Ectodermal cell (in vitro differentiated cells): ENCODE results near the gene SPRED3.

Experiments used
- H3K27ac ChIP-seq: 2 replicates; pipeline ENCODE4 v1.7.0; 2013; ENCODE audit warnings: mild to moderate bottlenecking, low read depth, low read length; ENCODE audit not compliant: insufficient read depth, poor library complexity, severe bottlenecking
- H3K27me3 ChIP-seq: 2 replicates; pipeline ENCODE4 v1.7.0; 2013; ENCODE audit warnings: mild to moderate bottlenecking, low read length; ENCODE audit not compliant: insufficient read depth, control insufficient read depth, poor library complexity, severe bottlenecking
- H3K36me3 ChIP-seq: one replicate; pipeline ENCODE4 v1.7.0; 2013; ENCODE audit warnings: low read length; ENCODE audit not compliant: control insufficient read depth, insufficient read depth
- H3K4me1 ChIP-seq: one replicate; pipeline ENCODE4 v1.7.0; 2013; ENCODE audit warnings: low read length; ENCODE audit not compliant: control insufficient read depth, insufficient read depth
- H3K4me3 ChIP-seq: 2 replicates; pipeline ENCODE4 v1.7.0; 2013; ENCODE audit warnings: low read depth, low read length, control low read depth; ENCODE audit not compliant: insufficient read depth
- H3K9me3 ChIP-seq: 2 replicates; pipeline ENCODE4 v1.7.0; 2013; ENCODE audit warnings: mild to moderate bottlenecking, low read length, moderate library complexity; ENCODE audit not compliant: control insufficient read depth
- WGBS, 2 experiments: methylation state at CpG; one replicate each; pipeline ENCODE4 v1.1.7; 2013; ENCODE audit warnings: missing lambda C conversion rate in 2 of 2; 5-methylcytosine and 5-hydroxymethylcytosine counted together

The SPRED3 gene

DNA sequence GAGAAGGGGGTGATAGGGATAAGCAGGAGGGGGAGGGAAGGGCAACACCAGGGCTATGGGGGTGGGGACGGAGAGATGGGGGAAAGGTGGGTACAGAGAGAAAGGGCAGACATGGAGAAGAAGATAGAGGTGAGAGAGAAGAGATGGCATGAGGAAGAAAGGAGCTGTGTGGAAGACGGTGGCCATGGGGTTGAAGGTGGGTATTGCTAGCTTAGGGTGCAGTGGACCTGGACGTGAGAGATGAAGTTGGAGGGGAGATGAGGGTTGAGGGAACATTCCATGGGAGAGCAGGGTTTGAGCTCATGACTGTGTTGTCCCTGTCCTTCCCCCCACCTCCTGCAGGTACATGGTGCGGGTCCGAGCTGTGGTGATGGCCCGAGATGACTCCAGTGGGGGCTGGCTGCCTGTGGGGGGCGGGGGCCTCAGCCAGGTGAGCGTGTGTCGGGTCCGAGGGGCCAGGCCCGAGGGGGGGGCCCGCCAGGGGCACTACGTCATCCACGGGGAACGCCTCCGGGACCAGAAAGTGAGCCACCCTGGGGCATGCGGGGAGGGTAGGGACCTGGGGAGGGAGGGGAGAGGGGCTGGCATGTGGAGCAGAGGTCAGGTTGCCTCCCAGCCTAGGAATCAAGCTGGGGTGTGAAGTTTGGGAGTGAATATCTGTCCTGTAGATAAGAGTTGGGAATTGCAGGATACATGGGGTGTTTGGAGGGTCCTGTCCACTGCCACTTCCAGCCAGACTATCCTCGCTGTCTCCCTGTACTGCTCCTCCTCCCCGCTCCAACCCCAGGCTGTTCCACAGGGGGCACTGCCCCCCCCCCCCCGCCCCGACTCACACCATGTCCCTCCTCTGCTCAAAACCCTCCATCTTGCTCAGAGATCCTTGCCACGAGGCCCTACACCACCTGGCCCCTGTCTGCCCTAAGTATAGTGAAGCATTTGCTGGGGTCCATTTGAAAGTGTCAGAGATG lies 1.7 kb downstream of the SPRED3 start:
- no peak overlapping the region for H3K4me3 ChIP-seq
- no peak overlapping the region for H3K27ac ChIP-seq
- H3K36me3 ChIP-seq: no peaks in the 10 kb centered on the region
- peaks cover 2% of the 10 kb centered on the region for H3K4me1 ChIP-seq
- H3K9me3 ChIP-seq: no peaks in the 10 kb centered on the region
- WGBS, 2 experiments: 46 to 50% methylated on average over 20 of the region's 22 CpGs
- H3K27me3 ChIP-seq: peaks cover 50% of the 10 kb centered on the region

DNA sequence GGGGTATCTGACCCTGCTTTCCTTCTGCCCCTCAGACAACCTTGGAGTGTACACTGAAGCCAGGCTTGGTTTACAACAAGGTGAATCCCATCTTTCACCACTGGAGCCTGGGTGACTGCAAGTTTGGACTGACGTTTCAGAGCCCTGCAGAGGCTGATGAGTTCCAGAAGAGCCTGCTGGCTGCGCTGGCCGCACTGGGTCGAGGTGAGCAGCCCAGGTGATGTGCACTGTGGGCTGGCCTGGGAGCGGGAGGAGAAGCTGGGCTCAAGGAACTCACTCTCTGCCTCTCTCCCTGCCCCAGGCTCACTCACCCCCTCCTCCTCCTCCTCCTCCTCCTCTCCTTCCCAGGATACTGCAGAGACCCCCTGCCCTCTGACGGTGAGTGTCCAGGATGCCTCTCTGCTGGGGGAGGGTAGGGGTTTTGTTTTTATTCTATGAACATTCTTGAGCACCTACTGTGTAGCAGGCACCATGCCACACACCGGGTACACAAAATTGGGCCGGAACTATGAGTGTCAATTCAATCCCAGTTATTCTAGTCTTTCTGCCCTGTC lies 3.5 kb downstream of the SPRED3 start:
- Histone ChIP-seq H3K4me3 (no peak overlapping the region), H3K27me3 (peaks cover 49% of the 10 kb centered on the region), H3K9me3 (no peaks in the 10 kb centered on the region), H3K4me1 (peaks cover 2% of the 10 kb centered on the region), H3K27ac (no peak overlapping the region), H3K36me3 (no peaks in the 10 kb centered on the region)
- 55 to 63% methylated on average over 7 to 8 of the region's 8 CpGs for WGBS, 2 experiments

GRCh38 chr19:38392707-38393308 lies 4.3 kb downstream of the SPRED3 start:
- H3K27me3 ChIP-seq: peaks cover 50% of the 10 kb centered on the region
- WGBS, 2 experiments: 88 to 89% methylated on average over 6 of the region's 6 CpGs
- no peaks in the 10 kb centered on the region for H3K9me3 ChIP-seq
- H3K4me3 ChIP-seq: no peak overlapping the region
- H3K4me1 ChIP-seq: peaks cover 2% of the 10 kb centered on the region
- H3K36me3 ChIP-seq: no peaks in the 10 kb centered on the region
- no peak overlapping the region for H3K27ac ChIP-seq

GRCh38 chr19:38394488-38394887 lies 6.0 kb downstream of the SPRED3 start:
- H3K27ac ChIP-seq: no peak overlapping the region
- H3K27me3 ChIP-seq: peaks cover 53% of the 10 kb centered on the region
- H3K9me3 ChIP-seq: no peaks in the 10 kb centered on the region
- WGBS, 2 experiments: 66 to 69% methylated on average over 30 of the region's 30 CpGs
- H3K36me3 ChIP-seq: no peaks in the 10 kb centered on the region
- H3K4me1 ChIP-seq: peaks cover 2% of the 10 kb centered on the region
- no peak overlapping the region for H3K4me3 ChIP-seq

GRCh38 chr19:38395381-38396114 lies 7.1 kb downstream of the SPRED3 start:
- Histone ChIP-seq H3K4me3 (no peak overlapping the region), H3K9me3 (no peaks in the 10 kb centered on the region), H3K4me1 (no peaks in the 10 kb centered on the region), H3K36me3 (no peaks in the 10 kb centered on the region), H3K27me3 (peaks cover 53% of the 10 kb centered on the region), H3K27ac (no peak overlapping the region)
- WGBS, 2 experiments: 85 to 88% methylated on average over 86 of the region's 86 CpGs

DNA sequence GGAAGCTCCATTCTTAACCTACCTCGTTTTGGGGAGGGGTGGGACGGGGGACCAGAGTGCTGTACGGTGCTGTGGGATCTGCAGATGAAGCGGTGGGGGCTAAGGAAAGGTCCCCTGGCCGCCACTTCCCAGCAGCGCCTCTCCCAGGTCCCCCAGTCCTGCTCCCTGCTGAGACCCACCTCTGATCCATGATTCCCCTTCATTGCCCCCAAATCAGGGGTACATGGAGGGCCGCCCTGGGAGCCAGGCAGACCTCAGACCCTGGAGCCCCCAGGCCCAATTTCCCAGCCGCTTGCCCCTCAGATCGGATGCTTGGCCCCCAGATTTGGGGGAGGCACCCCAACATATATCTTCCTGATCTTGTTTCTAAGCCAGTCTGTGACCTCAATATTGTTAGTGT lies 10.6 kb downstream of the SPRED3 start:
- no peaks in the 10 kb centered on the region for H3K9me3 ChIP-seq
- H3K36me3 ChIP-seq: no peaks in the 10 kb centered on the region
- H3K4me1 ChIP-seq: no peaks in the 10 kb centered on the region
- WGBS, 2 experiments: 75% methylated on average over 9 of the region's 9 CpGs
- no peak overlapping the region for H3K27ac ChIP-seq
- no peak overlapping the region for H3K4me3 ChIP-seq
- H3K27me3 ChIP-seq: peaks cover 58% of the 10 kb centered on the region

DNA sequence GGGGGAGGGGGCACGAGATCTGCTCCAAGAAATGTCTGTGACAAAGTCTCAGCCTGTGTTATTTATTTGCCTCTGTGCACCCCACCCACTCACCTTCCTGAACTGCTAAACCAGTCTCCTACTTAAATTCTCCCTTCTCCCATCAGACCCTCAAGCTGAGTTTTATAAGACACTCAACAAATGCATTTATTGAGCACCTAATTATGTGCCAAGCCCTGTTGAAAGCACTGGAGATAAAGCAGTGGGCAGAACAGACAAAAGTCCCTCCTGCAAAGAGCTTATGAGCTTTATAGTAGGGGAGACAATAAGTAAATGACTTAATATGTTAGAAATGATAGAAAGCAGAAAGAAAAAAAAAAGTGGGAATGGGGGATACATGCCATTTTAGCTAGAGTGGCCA lies 11.0 kb downstream of the SPRED3 start:
- no peak overlapping the region for H3K27ac ChIP-seq
- 90 to 96% methylated on average over 1 of the region's 1 CpG for WGBS, 2 experiments
- H3K36me3 ChIP-seq: no peaks in the 10 kb centered on the region
- peaks cover 58% of the 10 kb centered on the region for H3K27me3 ChIP-seq
- no peaks in the 10 kb centered on the region for H3K4me1 ChIP-seq
- H3K9me3 ChIP-seq: no peaks in the 10 kb centered on the region
- H3K4me3 ChIP-seq: no peak overlapping the region

- Histone ChIP-seq H3K36me3 (no peaks in the 10 kb centered on the region), H3K9me3 (no peaks in the 10 kb centered on the region), H3K4me3 (no peak overlapping the region), H3K4me1 (no peaks in the 10 kb centered on the region), H3K27ac (no peak overlapping the region), H3K27me3 (peaks cover 50% of the 10 kb centered on the region)
- WGBS, 2 experiments: 65 to 70% methylated on average over 5 of the region's 5 CpGs
Measured at GRCh38 chr19:38400361-38400760, 11.9 kb downstream of the SPRED3 start.

GRCh38 chr19:38401148-38401547 lies 12.7 kb downstream of the SPRED3 start:
- no peak overlapping the region for H3K27ac ChIP-seq
- H3K27me3 ChIP-seq: peaks cover 45% of the 10 kb centered on the region
- H3K36me3 ChIP-seq: no peaks in the 10 kb centered on the region
- no peaks in the 10 kb centered on the region for H3K4me1 ChIP-seq
- H3K9me3 ChIP-seq: no peaks in the 10 kb centered on the region
- no peak overlapping the region for H3K4me3 ChIP-seq
- 91 to 97% methylated on average over 2 of the region's 3 CpGs for WGBS, 2 experiments

- WGBS, 2 experiments: 10 to 16% methylated on average over 18 of the region's 18 CpGs
Measured at GRCh38 chr19:38402623-38402966, 14.1 kb downstream of the SPRED3 start.

More at GRCh38 chr19:38402623-38402966, 14.1 kb downstream of the SPRED3 start:
- Histone ChIP-seq H3K9me3 (no peaks in the 10 kb centered on the region), H3K27ac (no peak overlapping the region), H3K4me3 (peak overlapping the region; percentile 5), H3K4me1 (no peaks in the 10 kb centered on the region), H3K27me3 (peaks cover 32% of the 10 kb centered on the region), H3K36me3 (no peaks in the 10 kb centered on the region)
